SU-DHL-6 (cell line): ENCODE measurements around the gene SCRN1.

Source experiments
- H2AFZ ChIP-seq: fragments of 200-600 bp; sonication (generic); 2 replicates; pipeline ENCODE4 v1.6.1; 2014; ENCODE audit warnings: low read depth, mild to moderate bottlenecking, moderate library complexity, mixed read lengths, antibody characterized with exemption, low read length; ENCODE audit not compliant: severe bottlenecking
- H3F3A ChIP-seq: fragments of 200-600 bp; shearing (Covaris generic); 2 replicates; pipeline ENCODE4 v1.6.0; 2016; ENCODE audit warnings: antibody characterized with exemption, mild to moderate bottlenecking; ENCODE audit not compliant: insufficient read depth
- H3K27ac ChIP-seq: fragments of 200-600 bp; sonication (generic); 2 replicates; pipeline ENCODE4 v1.5.1; 2016; ENCODE audit warnings: low read depth, mild to moderate bottlenecking, low read length, moderate library complexity, mixed read lengths
- H3K27me3 ChIP-seq: fragments of 200-600 bp; sonication (generic), shearing (Covaris generic); 2 replicates; pipeline ENCODE4 v1.6.0; 2014; ENCODE audit warnings: mild to moderate bottlenecking, low read length
- H3K36me3 ChIP-seq: fragments of 200-600 bp; sonication (generic); 2 replicates; pipeline ENCODE4 v1.6.1; 2014; ENCODE audit warnings: mild to moderate bottlenecking, low read length, mixed read lengths
- H3K4me2 ChIP-seq: fragments of 300-600, 200-600 bp; shearing (Covaris generic), sonication (generic); 2 replicates; pipeline ENCODE4 v1.6.0; 2014; ENCODE audit warnings: low read length, low read depth, mild to moderate bottlenecking; ENCODE audit not compliant: poor library complexity, severe bottlenecking
- H3K4me3 ChIP-seq: fragments of 200-600 bp; sonication (generic); 2 replicates; pipeline ENCODE4 v1.5.1; 2014; ENCODE audit warnings: antibody characterized with exemption, low read length, mild to moderate bottlenecking, mixed read lengths; ENCODE audit not compliant: insufficient read depth, poor library complexity, severe bottlenecking
- H3K79me2 ChIP-seq: fragments of 200-600 bp; sonication (generic); 2 replicates; pipeline ENCODE4 v1.6.1; 2014; ENCODE audit warnings: mild to moderate bottlenecking, low read length, moderate library complexity; ENCODE audit not compliant: insufficient read depth
- H3K9ac ChIP-seq: fragments of 200-600 bp; sonication (generic); 2 replicates; pipeline ENCODE4 v1.7.0; 2014; ENCODE audit warnings: mild to moderate bottlenecking, low read length
- H3K9me2 ChIP-seq: fragments of 200-600 bp; sonication (generic); replicated peaks from 2 replicates; pipeline ENCODE4 v1.6.1; 2014; ENCODE audit warnings: low read length; ENCODE audit not compliant: insufficient read depth
- H3K9me3 ChIP-seq: fragments of 200-600 bp; sonication (generic); 2 replicates; pipeline ENCODE4 v1.6.1; 2014; ENCODE audit warnings: low read length, mixed read lengths; ENCODE audit not compliant: insufficient read depth
- H4K20me1 ChIP-seq: fragments of 200-600 bp; sonication (generic); 2 replicates; pipeline ENCODE4 v1.6.1; 2014; ENCODE audit warnings: low read depth, mild to moderate bottlenecking, antibody characterized with exemption, low read length, moderate library complexity, mixed read lengths
- CTCF ChIP-seq: fragments of 200-600 bp; sonication (generic); IDR thresholded peaks from one replicate; pipeline ENCODE4 v1.5.1; 2017; ENCODE audit warnings: antibody characterized with exemption, mild to moderate bottlenecking, low read length, moderate library complexity; ENCODE audit not compliant: insufficient read depth, poor library complexity, severe bottlenecking
- EZH2phosphoT487 ChIP-seq: fragments of 200-600 bp; sonication (generic), shearing (Covaris generic); conservative IDR thresholded peaks from 2 replicates; pipeline ENCODE4 v1.6.1; 2018; ENCODE audit warnings: mild to moderate bottlenecking, antibody characterized with exemption, low read length, moderate library complexity, mixed read lengths

Gene SCRN1

GRCh38 chr7:29920491-29920890 is 69.1 kb downstream of the SCRN1 start:
- Histone ChIP-seq H4K20me1 (no peaks in the 10 kb centered on the region), H3K27ac (no peak overlapping the region), H3K9ac (no peak overlapping the region), H3K4me3 (no peak overlapping the region), H3K4me2 (no peak overlapping the region), H3K79me2 (no peaks in the 10 kb centered on the region), H3F3A (no peaks in the 10 kb centered on the region), H3K36me3 (no peaks in the 10 kb centered on the region), H3K9me2 (no peaks in the 10 kb centered on the region), H2AFZ (no peak overlapping the region), H3K9me3 (no peaks in the 10 kb centered on the region), H3K27me3 (no peaks in the 10 kb centered on the region)
- TF ChIP-seq EZH2phosphoT487 (no peak), CTCF (no peak)

- no peaks in the 10 kb centered on the region for H3K27me3 ChIP-seq
- H3K9ac ChIP-seq = no peak overlapping the region
- H3K4me3 ChIP-seq = no peak overlapping the region
- no peak overlapping the region for H3K27ac ChIP-seq
- no peaks in the 10 kb centered on the region for H3K36me3 ChIP-seq
- no peaks in the 10 kb centered on the region for H3K79me2 ChIP-seq
- H3K9me2 ChIP-seq = no peaks in the 10 kb centered on the region
- H4K20me1 ChIP-seq = no peaks in the 10 kb centered on the region
- no peak overlapping the region for H2AFZ ChIP-seq
- no peak overlapping the region for H3K4me2 ChIP-seq
- H3K9me3 ChIP-seq = no peaks in the 10 kb centered on the region
- no peaks in the 10 kb centered on the region for H3F3A ChIP-seq
- TF ChIP-seq EZH2phosphoT487 = no peak
- TF ChIP-seq CTCF = no peak
These were observed 69.8 kb downstream of the SCRN1 start for GRCh38 chr7:29919790-29920189.

GRCh38 chr7:29918850-29919249 is 70.8 kb downstream of the SCRN1 start:
- no peaks in the 10 kb centered on the region for H3K27me3 ChIP-seq
- H3K4me3 ChIP-seq = no peak overlapping the region
- H3K79me2 ChIP-seq = no peaks in the 10 kb centered on the region
- H3K36me3 ChIP-seq = no peaks in the 10 kb centered on the region
- no peaks in the 10 kb centered on the region for H3K9me2 ChIP-seq
- no peak overlapping the region for H3K27ac ChIP-seq
- H2AFZ ChIP-seq = no peak overlapping the region
- no peak overlapping the region for H3K9ac ChIP-seq
- no peaks in the 10 kb centered on the region for H3F3A ChIP-seq
- no peaks in the 10 kb centered on the region for H3K9me3 ChIP-seq
- H3K4me2 ChIP-seq = no peak overlapping the region
- TF ChIP-seq EZH2phosphoT487 (no peak), CTCF (no peak)
- no peaks in the 10 kb centered on the region for H4K20me1 ChIP-seq
